Body of pancreas (tissue), 4 donors: ENCODE data around the gene ETS1.

Experiments used
- POLR2A ChIP-seq, 3 donors: fragments of 450-650 bp; IDR thresholded peaks; one replicate each; pipeline ENCODE4 v1.6.1; 2016; ENCODE audit warnings: antibody characterized with exemption in 3 of 3, mild to moderate bottlenecking in 2 of 3
- TF ChIP-seq, protein P1 (sequence below), 7 experiments: fragments of 450-650 bp in 4 of 7; fragments of 200-600 bp in 3 of 7; sonication (generic) in 3 of 7; IDR thresholded peaks; one replicate each; pipeline ENCODE4 v1.5.1; 2016 to 2019; ENCODE audit warnings: antibody characterized with exemption in 7 of 7

DNA sequence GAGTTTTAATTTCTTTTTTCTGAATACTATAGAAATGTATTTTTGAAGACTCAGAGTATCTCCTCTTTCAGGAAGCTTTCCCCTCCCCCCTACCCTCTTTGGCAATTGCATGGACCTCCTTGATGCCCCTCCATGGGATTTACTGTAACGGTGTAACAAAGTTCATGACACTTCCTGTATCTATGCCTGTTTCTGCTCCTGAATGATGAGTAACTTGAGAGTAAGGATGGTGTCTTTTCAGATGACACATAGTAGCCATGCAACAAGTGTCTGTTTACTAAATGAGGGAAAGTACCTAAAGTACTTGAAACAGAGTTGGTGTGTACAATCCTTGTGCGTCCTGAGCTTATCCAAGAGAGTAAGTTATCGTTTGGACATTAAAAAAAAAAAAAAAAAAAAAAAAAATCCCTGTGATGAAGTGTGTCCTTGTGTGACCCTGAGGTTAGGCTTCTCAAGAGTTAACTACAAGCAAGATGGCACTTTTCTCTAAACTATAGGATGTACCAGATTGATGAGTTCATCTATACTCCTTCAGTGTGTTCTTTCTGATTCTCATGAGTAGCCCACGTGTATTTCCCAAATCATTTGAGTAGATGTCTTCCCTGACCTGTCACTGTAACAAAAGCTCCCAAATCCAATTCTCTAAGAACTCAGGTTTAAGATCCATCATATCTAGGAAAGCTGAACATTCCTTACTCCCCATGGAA lies 7.4 kb downstream of the ETS1 start:
- TF ChIP-seq, protein P1, sequence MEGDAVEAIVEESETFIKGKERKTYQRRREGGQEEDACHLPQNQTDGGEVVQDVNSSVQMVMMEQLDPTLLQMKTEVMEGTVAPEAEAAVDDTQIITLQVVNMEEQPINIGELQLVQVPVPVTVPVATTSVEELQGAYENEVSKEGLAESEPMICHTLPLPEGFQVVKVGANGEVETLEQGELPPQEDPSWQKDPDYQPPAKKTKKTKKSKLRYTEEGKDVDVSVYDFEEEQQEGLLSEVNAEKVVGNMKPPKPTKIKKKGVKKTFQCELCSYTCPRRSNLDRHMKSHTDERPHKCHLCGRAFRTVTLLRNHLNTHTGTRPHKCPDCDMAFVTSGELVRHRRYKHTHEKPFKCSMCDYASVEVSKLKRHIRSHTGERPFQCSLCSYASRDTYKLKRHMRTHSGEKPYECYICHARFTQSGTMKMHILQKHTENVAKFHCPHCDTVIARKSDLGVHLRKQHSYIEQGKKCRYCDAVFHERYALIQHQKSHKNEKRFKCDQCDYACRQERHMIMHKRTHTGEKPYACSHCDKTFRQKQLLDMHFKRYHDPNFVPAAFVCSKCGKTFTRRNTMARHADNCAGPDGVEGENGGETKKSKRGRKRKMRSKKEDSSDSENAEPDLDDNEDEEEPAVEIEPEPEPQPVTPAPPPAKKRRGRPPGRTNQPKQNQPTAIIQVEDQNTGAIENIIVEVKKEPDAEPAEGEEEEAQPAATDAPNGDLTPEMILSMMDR (IDR thresholded peaks at IDR 0.05), result no peak
- TF ChIP-seq POLR2A (IDR thresholded peaks at IDR 0.05), result no peak
